NAMALWA (cell line): Measurements from ENCODE around the gene BSCL2.
"Not testable (repeated sequence)": the region's sequence is repeated elsewhere in the genome, so short reads cannot be mapped to it uniquely, and the experiment has no call there.

Experiments used
- DNase-seq: peaks from one replicate; pipeline ENCODE4 v3.0.0-alpha.2; 2015; ENCODE audit warnings: low spot score

Gene BSCL2

GRCh38 chr11:62707277-62707861 is at the start of gene BSCL2, which contains the start of gene GNG3:
Gene BSCL2 (minus strand): TSS chr11:62707424. CDS start chr11:62707195, 229 bp downstream.
Gene GNG3 (plus strand): TSS chr11:62707676. CDS start chr11:62708296, 620 bp downstream.
- no peak for DNase-seq

GRCh38 chr11:62755086-62755615 is 47.9 kb upstream of the BSCL2 start:
- DNase-seq, result no peak

- DNase-seq, result peak; percentile 99
Measured at GRCh38 chr11:62753736-62754603, 46.7 kb upstream of the BSCL2 start, which contains the start of gene ZBTB3. Gene ZBTB3 (minus strand): TSS chr11:62754160. CDS start chr11:62753664, 496 bp downstream.

- no peak for DNase-seq
Measured at GRCh38 chr11:62752994-62753735, 45.9 kb upstream of the BSCL2 start.

GRCh38 chr11:62752177-62752785 is 45.1 kb upstream of the BSCL2 start:
- no peak for DNase-seq

GRCh38 chr11:62749931-62750330 is 42.7 kb upstream of the BSCL2 start:
- not testable (repeated sequence) for DNase-seq

GRCh38 chr11:62747475-62748160 is 40.4 kb upstream of the BSCL2 start:
- no peak for DNase-seq

- no peak for DNase-seq
Measured at GRCh38 chr11:62737196-62737595, 30.0 kb upstream of the BSCL2 start.

GRCh38 chr11:62732830-62733229 is 25.6 kb upstream of the BSCL2 start:
- peak; percentile 62 for DNase-seq

GRCh38 chr11:62730076-62730475 is 22.9 kb upstream of the BSCL2 start:
- not testable (repeated sequence) for DNase-seq

- DNase-seq, result peak; percentile 91
Measured at GRCh38 chr11:62728171-62728988, 21.2 kb upstream of the BSCL2 start, which contains the start of gene TTC9C. Gene TTC9C (plus strand): TSS chr11:62728486. CDS start chr11:62728849, 363 bp downstream.

GRCh38 chr11:62727872-62728170 is 20.6 kb upstream of the BSCL2 start:
- peak; percentile 98 for DNase-seq

GRCh38 chr11:62727165-62727871 is 20.1 kb upstream of the BSCL2 start, which contains the start of gene HNRNPUL2:
Gene HNRNPUL2 (minus strand): TSS chr11:62727457. CDS start chr11:62727156, 301 bp downstream.
- peak; percentile 99 for DNase-seq

GRCh38 chr11:62726915-62727164 is 19.6 kb upstream of the BSCL2 start:
- no peak for DNase-seq

- DNase-seq, result peak; percentile 34
Measured at GRCh38 chr11:62726156-62726914, 19.1 kb upstream of the BSCL2 start.

- DNase-seq, result no peak
Measured at GRCh38 chr11:62725646-62726045, 18.4 kb upstream of the BSCL2 start.

- no peak for DNase-seq
Measured at GRCh38 chr11:62724171-62724570, 16.9 kb upstream of the BSCL2 start.

- DNase-seq, result peak; percentile 49
Measured at GRCh38 chr11:62721994-62722393, 14.8 kb upstream of the BSCL2 start.
